NCI-H128 (cell line): Measurements from ENCODE around the gene FCSK.
"Not testable (repeated sequence)": the region's sequence is repeated elsewhere in the genome, so short reads cannot be mapped to it uniquely, and the experiment has no call there.

Experiments used
- DNase-seq: peaks from one replicate; lab custom pipeline; 2025; ENCODE audit not compliant: unreplicated experiment; lab: John Stamatoyannopoulos, UW

Gene FCSK

GRCh38 chr16:70454222-70455034 lies at the start of gene FCSK:
TSS of gene FCSK (plus strand) at chr16:70454595. CDS start at chr16:70463191, 8,596 bp downstream.
- peak; percentile 9 for DNase-seq

GRCh38 chr16:70406104-70406503 lies 48.3 kb upstream of the FCSK start:
- not testable (repeated sequence) for DNase-seq

DNA sequence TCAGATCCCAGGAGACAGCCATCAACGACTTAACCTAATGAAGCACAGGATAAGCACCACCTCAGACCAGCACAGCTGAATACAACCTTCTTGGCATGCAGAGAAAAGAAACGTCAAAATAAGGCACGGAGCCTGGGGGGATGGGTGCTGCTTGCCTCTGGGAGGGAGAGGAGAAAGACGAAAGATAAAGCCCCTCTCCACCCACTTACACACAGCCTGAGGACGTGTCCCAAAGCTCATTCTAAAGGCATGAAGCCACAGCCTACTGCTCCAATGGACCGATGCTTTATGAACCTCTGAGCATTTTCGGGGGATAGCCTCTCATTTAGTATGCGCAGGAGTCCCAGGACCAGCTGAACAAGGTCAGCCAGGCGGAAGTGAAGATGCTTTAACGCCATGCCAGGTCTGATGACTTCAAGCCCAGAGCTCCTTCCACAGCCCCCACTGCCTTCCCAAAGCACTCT lies 46.6 kb upstream of the FCSK start:
- DNase-seq, result no peak

GRCh38 chr16:70410734-70411133 lies 43.7 kb upstream of the FCSK start:
- no peak for DNase-seq

DNA sequence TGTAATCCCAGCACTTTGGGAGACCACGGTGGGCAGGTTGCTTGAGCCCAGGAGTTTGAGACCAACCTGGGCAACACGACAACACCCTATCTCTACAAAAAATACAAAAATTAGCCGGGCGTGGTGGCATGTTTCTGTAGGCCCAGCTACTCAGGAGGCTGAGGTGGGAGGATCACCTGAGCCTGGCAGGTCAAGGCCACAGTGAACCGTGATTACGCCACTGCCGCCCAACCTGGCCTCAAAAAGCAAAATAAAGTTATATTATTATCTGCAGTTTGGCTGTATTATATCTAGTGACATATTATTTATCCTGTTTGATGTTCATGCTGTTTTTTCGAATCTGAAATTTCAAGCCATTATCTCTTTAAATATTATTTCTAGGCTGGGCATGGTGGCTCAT lies 42.0 kb upstream of the FCSK start:
- DNase-seq, result no peak

GRCh38 chr16:70413572-70413971 lies 40.8 kb upstream of the FCSK start:
- DNase-seq, result not testable (repeated sequence)

GRCh38 chr16:70416748-70417616 lies 37.4 kb upstream of the FCSK start:
- DNase-seq, result no peak

DNA sequence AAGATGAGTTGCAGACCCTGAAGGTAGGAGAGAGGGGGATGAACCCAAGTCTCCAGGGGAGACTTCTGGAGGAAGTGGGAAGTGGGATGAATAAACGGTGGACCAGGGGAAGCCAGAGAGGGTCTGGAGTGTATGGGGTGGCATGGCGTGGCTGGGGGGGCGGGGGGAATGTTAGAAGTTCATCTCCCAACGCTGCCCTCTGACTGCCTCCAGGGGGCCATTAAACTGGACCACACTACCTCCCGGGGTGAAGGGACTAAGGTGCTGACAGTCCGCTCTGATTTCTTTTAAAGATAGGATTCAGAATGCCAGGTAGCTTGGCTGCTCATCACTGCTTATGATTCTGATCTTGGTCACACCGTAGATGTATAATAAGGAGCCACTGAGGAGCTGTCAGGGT lies 36.7 kb upstream of the FCSK start:
- DNase-seq, result no peak

GRCh38 chr16:70418274-70418992 lies 36.0 kb upstream of the FCSK start:
- DNase-seq, result no peak

GRCh38 chr16:70418993-70419318 lies 35.4 kb upstream of the FCSK start:
- DNase-seq, result no peak

DNA sequence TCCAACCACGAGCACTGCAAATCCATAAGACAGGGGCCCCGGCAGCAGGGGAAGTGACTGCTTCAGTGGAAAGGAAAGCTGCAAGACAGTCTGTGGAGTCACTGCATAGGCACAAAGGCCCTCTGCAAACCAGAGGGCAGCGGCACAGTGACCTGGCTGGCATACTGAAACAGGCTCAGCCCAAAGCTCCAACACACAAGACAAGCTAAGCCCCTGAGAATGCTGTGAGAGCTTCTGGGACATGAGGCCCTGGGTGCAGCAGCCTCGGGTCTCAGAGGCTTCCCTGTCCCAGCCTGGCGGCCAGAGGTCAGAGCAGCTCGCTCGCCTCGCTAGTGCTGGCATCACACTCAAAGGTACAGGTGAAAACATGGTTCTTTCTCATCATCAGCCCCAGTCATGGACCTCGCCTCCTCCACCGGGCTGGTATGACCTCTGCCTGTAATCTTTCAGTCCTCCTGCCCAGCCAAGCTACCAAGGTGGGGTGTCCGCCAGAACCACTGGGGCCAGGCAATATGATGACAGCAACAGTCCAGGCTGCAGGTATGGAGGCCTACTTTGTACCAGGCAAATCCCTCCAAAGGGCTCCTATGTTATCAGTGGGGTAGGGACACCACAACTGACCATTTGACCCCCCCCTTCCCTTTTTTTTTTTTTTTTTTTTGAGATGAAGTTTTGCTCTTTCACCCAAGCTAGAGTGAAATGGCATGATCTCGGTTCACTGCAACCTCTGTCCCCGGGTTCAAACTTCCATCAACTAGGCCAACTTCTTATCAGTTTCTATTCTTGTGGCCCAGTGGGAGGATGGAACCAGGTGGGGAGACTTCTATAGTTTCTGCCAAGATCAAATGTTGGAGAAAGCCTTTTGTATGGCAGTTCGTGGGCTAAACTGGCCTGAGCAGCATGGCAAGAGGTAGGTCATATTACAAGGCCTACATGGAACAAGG lies 34.7 kb upstream of the FCSK start:
- no peak for DNase-seq

DNA sequence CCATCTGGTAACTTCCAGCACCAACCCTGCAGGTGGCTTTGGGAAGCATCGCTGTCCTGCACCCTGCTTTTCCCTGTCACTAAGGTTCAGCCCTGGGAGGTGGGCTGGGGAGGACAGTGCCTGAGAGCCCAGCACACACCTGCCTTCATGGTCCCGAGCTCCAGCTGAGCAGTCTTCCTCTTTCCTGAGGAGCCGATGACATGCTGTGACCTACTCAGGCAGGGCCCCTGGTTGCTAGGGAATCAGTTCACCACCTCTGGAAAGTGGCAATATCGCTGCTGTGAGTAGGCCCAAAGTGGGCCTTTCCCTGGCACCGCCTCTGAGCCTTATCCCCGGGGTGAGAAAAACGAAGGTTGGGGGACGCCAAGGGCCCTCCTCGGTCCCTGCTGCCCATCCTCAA lies 33.4 kb upstream of the FCSK start:
- no peak for DNase-seq

GRCh38 chr16:70421473-70422311 lies 32.7 kb upstream of the FCSK start:
- no peak for DNase-seq

GRCh38 chr16:70422543-70422942 lies 31.9 kb upstream of the FCSK start:
- DNase-seq, result no peak

DNA sequence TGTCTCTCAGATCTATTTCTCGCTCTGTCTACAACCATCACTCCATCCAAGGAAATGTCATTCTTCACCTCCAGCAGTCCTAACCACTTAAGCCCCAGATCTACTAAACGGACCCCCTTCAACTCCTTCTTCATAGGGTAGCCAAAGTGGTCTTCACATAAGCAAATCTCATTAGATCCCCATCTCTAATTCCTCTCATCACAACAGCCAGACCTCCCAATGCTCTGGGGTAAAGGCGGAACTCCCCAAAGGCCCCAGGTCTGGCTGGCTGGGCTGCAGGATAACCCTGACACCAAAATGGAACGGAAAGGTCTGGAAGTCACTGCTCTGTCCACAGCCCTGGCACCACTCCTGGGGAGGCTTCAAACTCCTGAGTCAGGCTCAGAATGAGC lies 26.6 kb upstream of the FCSK start:
- no peak for DNase-seq

DNA sequence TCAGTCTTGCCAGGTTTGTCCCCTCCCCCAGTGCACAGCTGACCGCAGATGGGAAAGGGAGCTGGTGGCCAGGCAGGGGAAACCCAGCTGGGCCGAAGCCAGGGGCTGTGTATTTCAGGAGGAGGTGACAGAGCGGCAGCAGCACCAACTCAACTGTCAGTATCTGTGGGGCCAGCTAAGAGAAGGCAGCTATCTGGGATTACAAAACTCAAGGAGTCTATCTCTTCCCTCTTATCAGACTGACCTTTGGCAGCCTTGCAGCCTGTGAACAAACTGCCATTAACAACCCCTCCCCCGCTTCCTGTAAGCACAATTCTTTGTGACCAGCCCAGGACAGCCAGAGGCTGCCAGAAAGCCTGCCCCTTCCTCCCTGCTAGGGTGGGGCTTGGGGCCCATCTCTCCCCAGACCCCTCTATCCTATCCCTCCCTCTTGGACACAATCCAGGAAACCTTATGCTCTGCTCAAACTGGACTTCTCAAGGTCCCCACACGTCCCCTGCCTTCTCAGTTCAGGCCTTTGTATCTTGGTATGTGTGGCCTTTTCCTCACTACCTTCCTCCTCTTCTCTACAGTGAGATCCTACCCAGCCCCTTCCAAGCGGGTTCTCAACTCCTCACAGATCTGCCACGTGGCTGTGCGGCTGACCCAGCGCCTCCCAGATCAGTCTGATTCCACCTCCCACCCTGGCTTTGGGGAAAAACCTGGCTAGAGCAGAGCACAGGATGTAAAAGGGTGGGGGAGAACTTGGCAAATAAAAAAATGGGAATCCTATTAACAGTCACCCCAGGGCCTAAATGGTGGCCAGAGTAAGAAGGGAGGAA lies 26.0 kb upstream of the FCSK start:
- no peak for DNase-seq

GRCh38 chr16:70429888-70430666 lies 24.3 kb upstream of the FCSK start:
- no peak for DNase-seq
